Pulmonary artery endothelial cell (primary cell): ENCODE results near the gene CRMP1. TPM values are rescaled to one million over a fixed set of nuclear protein-coding genes. Genes with fewer than 3 reads are reported as not detected.
"Not testable (repeated sequence)": the region's sequence is repeated elsewhere in the genome, so short reads cannot be mapped to it uniquely, and the experiment has no call there.

Source experiments
- DNase-seq: peaks from one replicate; pipeline ENCODE4 v3.0.0-alpha.2; 2011; ENCODE audit warnings: low read depth, low spot score
- total RNA-seq: library from RNA; depleted of rRNA; stranded (reverse); fragments of >200 nt; gene quantifications from 2 replicates; pipeline ENCODE4 v1.2.3, GENCODE V29; 2014

The CRMP1 gene
- total RNA-seq, 1 donor from 2014 or later = under 0.01 TPM

- DNase-seq = no peak
Measured at GRCh38 chr4:5858020-5858769, 34.7 kb downstream of the CRMP1 start.

DNA sequence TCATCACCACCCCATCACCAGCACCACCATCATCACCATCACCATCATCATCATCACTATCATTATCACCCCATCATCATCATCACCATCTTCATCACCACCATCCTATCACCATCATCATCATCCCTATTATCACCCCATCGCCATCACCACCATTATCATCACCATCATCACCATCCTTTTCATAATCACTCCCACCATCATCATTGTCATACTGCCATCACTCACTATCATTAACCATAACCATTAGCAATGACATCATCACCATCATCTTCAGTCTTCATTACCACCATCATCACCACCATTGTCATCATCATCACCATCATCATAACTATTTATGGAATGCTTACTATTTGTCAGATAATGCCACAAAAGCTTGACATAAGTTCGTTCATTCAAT is 35.7 kb downstream of the CRMP1 start:
- no peak for DNase-seq

DNA sequence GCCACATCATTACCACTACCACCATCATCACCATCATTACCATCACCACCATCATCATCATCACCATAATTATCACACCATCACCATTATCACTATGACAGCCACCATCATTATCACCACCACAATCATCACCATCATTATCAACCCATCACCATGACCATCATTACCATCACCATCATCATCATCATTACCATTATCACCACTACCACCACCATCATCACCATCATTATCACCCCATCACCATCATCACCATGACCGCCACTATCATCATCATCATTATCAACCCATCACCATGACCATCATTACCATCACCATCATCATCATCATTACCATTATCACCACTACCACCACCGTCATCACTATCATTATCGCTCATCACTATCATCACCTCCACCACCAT is 36.5 kb downstream of the CRMP1 start:
- not testable (repeated sequence) for DNase-seq

GRCh38 chr4:5854929-5855328 is 38.0 kb downstream of the CRMP1 start:
- no peak for DNase-seq

- DNase-seq = no peak
Measured at GRCh38 chr4:5852523-5853202, 40.2 kb downstream of the CRMP1 start.

DNA sequence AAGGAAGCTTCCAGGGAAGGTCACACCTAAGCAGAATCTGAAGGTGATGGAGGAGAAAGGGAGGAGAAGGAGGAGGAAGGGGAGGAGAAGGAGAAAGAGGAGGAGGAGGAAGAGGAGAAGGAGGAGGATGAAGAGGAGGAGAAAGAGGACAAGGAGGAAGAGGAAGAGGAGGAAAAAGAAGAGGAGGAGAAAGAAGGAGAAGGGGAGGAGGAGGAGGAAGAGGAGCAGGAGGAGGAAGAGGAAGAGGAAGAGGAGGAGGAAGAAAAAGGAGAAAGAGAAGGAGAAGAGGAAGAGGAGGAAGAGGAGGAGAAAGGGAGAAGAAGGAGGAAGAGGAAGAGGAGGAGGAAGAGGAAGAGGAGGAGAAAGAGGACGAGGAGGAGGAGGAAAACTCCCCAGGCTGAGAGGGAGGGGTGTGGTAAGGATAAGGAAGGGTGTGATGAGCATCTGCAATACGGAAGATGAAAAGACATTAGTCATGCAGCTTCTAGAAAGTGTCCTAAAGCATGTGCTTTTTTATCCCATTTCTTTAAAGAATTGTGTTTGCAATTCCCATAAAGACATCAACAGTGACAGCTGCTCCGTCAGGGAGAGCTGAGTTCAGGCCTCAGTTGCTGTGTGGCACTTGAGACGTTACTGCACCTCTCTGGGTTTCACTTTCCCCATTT is 41.1 kb downstream of the CRMP1 start:
- no peak for DNase-seq

- DNase-seq = no peak
Measured at GRCh38 chr4:5845035-5845905, 47.6 kb downstream of the CRMP1 start.

DNA sequence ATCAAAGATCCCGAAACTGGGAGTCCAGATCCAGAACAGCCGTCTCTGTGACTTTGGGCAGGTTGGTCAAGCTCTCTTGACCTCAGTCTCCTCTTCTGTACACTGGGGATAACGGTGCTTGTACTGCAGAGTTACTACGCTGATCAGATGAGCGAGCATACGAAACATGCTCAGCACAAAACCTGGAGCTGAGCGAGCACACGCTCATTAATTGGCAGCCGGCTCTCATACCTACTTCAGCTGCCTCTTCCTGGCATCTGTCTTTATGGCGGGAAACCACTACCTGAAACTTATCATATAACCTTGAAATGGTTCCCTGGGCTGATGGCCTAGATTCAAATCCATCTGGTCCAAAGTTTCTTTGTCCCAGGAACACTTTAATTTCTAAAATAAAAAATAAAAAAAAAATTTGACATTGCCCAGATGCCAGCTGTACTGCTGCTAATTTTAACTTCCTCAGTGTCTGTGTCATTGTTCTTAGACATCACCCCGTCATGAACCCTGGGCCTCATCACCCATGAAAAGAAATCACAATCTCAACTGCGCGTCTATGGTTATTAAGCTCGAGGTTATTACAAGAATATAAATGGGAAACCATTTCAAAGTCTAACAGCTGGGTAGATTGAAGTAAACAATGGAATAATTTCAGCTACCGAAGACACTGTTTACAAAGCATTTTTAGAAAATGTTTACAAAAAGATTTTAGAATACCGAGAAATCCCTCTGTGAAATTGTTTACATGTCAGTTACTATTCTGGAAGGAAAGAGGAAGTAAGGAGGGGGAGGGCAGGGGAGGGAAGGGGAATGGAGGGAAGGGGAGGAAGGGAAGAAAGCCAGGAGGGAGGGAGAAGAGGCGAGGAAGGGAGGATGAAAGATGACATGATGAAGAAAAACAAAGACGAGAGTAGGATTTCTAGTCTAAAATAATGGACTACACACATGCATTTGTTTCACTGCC is 49.0 kb downstream of the CRMP1 start:
- DNase-seq = no peak

DNA sequence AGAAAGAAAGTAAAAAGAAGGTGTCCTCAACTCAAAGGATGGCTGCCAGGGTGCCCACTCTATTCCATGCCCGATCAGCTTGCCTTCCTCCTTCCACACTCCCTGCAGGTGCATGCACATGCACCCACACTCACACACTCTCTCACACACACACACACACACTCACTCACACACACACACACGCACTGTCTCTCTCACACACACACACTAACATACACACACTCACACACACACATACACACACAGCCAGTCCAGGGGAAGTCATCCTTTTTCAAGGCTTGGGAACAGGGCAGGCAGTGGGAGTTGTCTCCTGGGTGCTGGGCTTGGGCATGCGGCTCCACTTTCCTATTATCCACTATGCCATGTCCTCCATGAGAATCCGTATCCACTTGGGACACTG is 50.4 kb downstream of the CRMP1 start:
- DNase-seq = no peak

DNA sequence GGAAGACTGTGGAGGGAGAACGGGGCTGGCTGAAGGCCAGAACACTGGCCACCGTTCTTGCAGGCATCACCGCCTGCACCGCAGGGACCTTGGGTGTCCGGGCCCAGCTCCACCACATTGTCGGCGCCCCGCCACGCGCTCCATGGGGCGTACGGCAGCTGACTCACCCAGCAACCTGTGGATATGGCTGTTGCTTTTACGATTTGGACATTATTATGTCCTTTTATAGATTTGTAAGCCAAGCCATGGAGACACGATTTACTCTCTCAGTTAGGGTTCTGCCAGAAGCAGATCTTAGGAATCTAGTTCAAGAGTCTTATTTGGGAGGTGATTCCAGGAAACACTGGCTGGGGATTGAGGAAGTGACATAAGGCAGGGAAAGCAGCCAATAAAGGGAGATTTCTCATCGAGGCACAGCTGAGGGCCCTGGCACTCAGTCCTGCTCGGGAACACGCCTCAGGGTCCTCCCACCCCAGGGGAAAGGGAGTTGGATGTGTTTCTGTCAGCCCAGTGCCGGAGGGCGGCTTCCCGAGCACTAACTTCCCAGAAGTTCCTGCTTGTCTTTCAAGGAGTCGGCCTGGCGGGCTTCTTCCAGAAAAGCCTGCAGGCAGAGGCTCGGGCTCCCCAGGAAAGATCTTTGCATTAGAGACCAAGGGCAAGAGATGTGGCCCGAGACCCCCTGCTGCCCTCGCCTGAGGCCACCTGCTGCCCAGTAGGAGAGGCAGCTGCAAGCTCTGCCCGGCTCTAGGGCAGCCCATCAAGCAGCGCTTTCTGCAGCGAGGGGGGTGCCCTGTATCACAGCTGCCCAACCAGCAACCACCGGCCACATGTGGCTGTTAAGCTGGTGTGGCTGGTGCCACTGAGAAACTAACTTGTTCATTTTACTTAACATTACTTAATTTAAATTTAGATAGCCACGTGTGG is 52.9 kb downstream of the CRMP1 start:
- DNase-seq = peak; percentile 15

DNA sequence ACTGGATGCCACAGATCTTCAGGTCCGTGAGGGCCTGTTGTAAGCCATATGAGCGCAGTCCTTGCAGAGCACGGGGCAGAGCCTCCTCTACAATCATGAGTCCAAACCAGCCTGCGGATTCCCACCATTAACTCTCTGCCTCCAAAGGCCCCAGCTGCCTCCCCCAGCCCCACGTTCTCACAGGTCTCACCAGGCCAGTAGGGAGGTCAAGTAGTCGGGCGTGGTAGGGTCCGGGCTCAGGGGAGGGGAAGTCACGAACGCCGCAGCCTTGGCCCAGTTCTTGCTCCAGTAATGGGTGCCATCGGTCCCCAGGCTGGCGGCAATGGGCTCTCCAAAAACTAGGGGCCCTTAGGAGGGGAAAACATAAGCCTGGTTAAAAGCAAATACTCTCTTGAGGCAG is 53.6 kb downstream of the CRMP1 start:
- no peak for DNase-seq

GRCh38 chr4:5837483-5837882 is 55.4 kb downstream of the CRMP1 start:
- not testable (repeated sequence) for DNase-seq

DNA sequence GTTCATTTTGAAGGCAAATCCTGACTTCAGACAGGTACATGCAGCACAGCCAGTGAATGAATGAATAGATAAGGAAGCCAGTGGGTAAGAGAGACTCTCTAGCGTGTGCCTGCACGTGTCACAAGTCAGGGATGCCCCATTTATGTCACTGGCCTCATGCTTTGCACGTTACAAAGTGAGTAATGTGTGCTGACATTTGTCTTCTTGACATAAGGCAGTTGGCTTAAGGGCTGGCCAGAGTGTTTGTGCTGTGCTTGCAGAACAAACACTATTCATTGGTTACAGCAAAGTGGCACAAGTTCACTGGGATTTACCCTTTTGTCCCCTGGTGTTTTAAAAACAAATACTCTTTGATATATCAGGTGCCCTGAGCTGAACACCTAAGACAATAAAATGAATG is 55.9 kb downstream of the CRMP1 start:
- DNase-seq = no peak

DNA sequence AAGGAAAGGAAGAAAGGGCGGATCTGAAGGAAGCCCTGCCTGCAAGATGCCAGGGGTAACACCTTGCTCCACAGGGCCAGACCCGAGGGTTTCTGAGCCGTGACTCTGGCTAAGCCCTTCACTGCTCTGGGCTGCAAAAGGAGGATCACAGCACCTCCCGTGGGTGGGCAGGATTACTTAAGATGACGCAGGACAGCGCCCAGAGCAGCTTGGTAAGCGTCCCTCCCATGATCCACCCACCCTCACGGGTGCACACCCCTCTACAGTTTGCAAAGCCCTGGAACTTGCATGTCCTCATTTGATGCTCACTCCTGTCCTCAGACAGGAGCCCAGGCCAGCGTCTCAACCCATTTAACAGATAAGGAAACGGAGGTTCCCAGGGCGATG is 64.9 kb downstream of the CRMP1 start:
- DNase-seq = no peak

GRCh38 chr4:5827108-5828004 is 65.5 kb downstream of the CRMP1 start:
- DNase-seq = peak; percentile 30

- no peak for DNase-seq
Measured at GRCh38 chr4:5826437-5827107, 66.3 kb downstream of the CRMP1 start.

GRCh38 chr4:5825321-5826041 is 67.4 kb downstream of the CRMP1 start:
- no peak for DNase-seq
